Choroid plexus epithelial cell (primary cell): ENCODE results near the gene SIN3B.

Experiments
- DNase-seq: peaks from one replicate; pipeline ENCODE4 v3.0.0-alpha.2; 2010; ENCODE audit warnings: low read depth
- H3K4me3 ChIP-seq: 2 replicates; pipeline ENCODE4 v1.5.1; 2011; ENCODE audit warnings: low read depth, mild to moderate bottlenecking, control low read depth, low read length, moderate library complexity
- CTCF ChIP-seq: conservative IDR thresholded peaks from 2 replicates; pipeline ENCODE4 v1.5.1; 2011; ENCODE audit warnings: low read depth, mild to moderate bottlenecking, control low read depth, inconsistent platforms, low read length, moderate library complexity

The SIN3B gene, protein sequence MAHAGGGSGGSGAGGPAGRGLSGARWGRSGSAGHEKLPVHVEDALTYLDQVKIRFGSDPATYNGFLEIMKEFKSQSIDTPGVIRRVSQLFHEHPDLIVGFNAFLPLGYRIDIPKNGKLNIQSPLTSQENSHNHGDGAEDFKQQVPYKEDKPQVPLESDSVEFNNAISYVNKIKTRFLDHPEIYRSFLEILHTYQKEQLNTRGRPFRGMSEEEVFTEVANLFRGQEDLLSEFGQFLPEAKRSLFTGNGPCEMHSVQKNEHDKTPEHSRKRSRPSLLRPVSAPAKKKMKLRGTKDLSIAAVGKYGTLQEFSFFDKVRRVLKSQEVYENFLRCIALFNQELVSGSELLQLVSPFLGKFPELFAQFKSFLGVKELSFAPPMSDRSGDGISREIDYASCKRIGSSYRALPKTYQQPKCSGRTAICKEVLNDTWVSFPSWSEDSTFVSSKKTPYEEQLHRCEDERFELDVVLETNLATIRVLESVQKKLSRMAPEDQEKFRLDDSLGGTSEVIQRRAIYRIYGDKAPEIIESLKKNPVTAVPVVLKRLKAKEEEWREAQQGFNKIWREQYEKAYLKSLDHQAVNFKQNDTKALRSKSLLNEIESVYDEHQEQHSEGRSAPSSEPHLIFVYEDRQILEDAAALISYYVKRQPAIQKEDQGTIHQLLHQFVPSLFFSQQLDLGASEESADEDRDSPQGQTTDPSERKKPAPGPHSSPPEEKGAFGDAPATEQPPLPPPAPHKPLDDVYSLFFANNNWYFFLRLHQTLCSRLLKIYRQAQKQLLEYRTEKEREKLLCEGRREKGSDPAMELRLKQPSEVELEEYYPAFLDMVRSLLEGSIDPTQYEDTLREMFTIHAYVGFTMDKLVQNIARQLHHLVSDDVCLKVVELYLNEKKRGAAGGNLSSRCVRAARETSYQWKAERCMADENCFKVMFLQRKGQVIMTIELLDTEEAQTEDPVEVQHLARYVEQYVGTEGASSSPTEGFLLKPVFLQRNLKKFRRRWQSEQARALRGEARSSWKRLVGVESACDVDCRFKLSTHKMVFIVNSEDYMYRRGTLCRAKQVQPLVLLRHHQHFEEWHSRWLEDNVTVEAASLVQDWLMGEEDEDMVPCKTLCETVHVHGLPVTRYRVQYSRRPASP

DNA sequence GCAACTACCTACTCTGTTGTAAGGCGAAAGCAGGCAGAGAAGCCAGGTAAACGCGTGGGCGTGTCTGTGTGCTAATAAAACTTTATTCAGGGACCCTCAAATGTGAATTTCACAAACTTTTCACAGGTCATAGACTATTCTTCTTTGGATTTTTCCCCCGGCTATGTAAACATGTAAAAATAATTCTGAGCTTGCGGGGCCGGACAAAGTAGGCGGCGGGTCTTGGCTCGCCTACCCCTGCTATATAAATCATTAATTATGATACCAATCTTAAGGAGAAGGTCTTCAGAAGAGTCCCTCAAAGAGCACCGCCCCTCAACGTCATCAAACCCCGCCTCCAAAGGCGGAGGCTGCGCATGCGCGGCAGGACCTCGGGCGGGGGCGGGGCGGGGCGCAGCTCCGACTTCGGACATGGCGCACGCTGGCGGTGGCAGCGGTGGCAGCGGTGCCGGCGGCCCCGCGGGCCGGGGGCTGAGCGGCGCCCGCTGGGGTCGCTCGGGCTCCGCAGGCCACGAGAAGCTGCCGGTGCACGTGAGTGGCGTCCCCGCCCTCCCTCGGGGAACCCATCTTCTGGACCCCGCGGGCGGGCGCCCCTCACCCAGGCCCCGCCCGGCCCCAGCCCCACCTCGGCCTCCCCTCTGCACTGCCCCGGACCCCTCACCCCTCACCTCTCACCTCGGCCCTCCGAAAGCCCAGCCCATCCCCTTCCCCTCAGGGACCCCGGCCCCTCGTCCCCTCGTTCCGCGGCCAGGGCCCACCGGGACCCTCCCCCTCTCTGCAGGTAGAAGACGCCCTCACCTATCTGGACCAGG is at the start of gene SIN3B:
SIN3B (plus strand) TSS at position 389 of the 812 bp plus-strand sequence; CDS start at position 412, 23 bp downstream.
- H3K4me3 ChIP-seq, result peak within 1 kb of the TSS; percentile 82
- peak; percentile 92 for DNase-seq
- TF ChIP-seq CTCF, result no peak

GRCh38 chr19:16779539-16780163 is 49.5 kb upstream of the SIN3B start:
- H3K4me3 ChIP-seq, result no peak overlapping the region

GRCh38 chr19:16782719-16783118 is 46.5 kb upstream of the SIN3B start:
- DNase-seq, result no peak
- H3K4me3 ChIP-seq, result no peak overlapping the region
- no peak for TF ChIP-seq CTCF

More at GRCh38 chr19:16779539-16780163, 49.5 kb upstream of the SIN3B start:
- peak; percentile 16 for DNase-seq
- TF ChIP-seq CTCF, result no peak

DNA sequence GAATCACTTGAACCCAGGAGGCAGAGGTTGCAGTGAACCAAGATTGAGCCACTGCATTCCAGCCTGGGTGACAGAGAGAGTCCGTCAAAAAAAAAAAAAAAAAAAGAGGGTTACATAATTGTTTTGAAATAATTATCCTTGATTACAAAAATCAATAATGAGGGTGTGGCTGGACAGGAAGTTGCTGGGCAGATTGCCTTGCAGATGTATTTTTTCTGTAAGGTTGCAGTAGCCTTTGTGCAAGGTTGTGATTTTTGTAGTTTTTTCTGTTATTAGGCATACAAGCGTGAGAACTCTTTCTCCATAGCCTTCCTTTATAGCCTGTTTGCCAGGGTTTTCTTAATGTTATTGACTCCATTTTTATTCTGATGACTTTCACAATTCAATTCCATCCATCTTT is 40.7 kb upstream of the SIN3B start:
- TF ChIP-seq CTCF, result no peak
- H3K4me3 ChIP-seq, result no peak overlapping the region
- no peak for DNase-seq

DNA sequence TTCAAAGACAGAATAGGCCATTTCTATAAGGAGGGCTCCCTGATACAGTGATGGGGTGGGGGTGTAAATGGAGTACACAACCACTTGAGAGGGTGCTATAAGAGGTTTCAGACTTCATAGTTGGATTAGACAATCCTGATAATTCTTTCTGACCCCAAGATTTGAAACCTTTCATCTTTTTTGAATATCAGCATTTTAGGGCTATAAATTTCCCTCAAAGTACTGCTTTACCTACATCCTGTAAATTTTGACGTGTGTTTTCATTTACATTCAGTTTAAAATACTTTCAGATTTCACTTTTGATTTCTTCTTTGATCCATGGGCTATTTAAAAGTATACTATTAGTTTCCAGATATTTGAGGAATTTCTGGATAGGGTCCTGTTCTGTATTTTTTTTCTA is 40.0 kb upstream of the SIN3B start:
- DNase-seq, result no peak
- no peak for TF ChIP-seq CTCF
- no peak overlapping the region for H3K4me3 ChIP-seq

DNA sequence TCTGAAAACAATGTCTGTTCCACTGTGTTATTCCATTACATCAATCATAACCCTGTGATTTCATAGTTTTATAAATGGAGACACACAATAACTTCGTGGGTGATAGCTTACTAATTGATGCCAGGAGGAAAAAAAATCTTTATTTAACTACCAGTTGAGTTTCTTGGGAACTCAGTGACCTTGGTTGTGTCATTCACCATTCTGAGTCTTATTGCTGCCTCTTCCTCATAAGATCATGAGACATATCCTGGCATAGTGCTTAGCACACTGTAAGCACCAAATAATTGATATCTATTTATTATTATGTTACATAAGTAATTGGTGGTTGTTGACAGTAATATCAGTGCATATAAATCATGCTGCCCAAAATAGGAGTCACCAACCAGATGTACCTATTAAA is 39.1 kb upstream of the SIN3B start:
- no peak for TF ChIP-seq CTCF
- no peak for DNase-seq
- H3K4me3 ChIP-seq, result no peak overlapping the region
